ENCODE results near the gene NECTIN3.

DNA sequence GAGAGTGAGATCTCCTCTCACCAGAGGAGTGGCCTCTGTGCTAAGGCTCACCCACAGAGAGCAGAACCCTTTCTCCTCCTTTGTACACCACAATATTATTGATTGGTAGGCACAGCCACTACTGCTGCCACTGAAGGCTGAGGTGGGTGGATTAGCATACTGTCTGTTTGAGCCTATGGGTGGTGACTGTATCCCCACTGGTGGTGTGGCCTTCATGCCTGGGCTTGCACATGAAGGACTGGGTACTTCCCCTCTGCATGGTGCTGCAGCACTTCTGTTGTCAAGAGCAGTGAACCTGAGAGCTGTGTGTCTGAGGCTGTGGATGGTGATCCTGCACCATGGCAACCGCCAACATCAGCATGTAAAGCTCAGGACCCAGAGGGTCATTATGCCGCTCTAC, 35.7 kb upstream of the NECTIN3 start:
- TF ChIP-seq, protein P1, sequence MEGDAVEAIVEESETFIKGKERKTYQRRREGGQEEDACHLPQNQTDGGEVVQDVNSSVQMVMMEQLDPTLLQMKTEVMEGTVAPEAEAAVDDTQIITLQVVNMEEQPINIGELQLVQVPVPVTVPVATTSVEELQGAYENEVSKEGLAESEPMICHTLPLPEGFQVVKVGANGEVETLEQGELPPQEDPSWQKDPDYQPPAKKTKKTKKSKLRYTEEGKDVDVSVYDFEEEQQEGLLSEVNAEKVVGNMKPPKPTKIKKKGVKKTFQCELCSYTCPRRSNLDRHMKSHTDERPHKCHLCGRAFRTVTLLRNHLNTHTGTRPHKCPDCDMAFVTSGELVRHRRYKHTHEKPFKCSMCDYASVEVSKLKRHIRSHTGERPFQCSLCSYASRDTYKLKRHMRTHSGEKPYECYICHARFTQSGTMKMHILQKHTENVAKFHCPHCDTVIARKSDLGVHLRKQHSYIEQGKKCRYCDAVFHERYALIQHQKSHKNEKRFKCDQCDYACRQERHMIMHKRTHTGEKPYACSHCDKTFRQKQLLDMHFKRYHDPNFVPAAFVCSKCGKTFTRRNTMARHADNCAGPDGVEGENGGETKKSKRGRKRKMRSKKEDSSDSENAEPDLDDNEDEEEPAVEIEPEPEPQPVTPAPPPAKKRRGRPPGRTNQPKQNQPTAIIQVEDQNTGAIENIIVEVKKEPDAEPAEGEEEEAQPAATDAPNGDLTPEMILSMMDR (IDR thresholded peaks at IDR 0.05): no peak
- TF ChIP-seq REST (IDR thresholded peaks at IDR 0.05; ENCODE audit: insufficient read depth in 1 of 2, low read depth in 2 of 2, low read length in 1 of 2): no peak

Data from Panc1 (cell line).